H9 (cell line): ENCODE results near the gene FAM120C. TPM values are rescaled to one million over a fixed set of nuclear protein-coding genes. Genes with fewer than 3 reads are reported as not detected.

Experiments used
- DNase-seq: peaks from one replicate; pipeline ENCODE4 v3.0.0-alpha.2; 2017
- H2AFZ ChIP-seq: one replicate; pipeline ENCODE4 v1.6.1; 2013; ENCODE audit warnings: mild to moderate bottlenecking, low read length, control low read depth, moderate library complexity
- H2AK5ac ChIP-seq: 2 replicates; pipeline ENCODE4 v1.6.1; 2013; ENCODE audit warnings: low read length, control low read depth, mixed read lengths; ENCODE audit not compliant: insufficient read length
- H2BK120ac ChIP-seq: one replicate; pipeline ENCODE4 v1.6.1; 2013; ENCODE audit warnings: low read depth, mild to moderate bottlenecking, low read length, control low read depth, inconsistent platforms; ENCODE audit not compliant: poor library complexity, severe bottlenecking
- H2BK12ac ChIP-seq: 2 replicates; pipeline ENCODE4 v1.6.1; 2013; ENCODE audit warnings: low read length, control low read depth, mixed read lengths, low read depth; ENCODE audit not compliant: insufficient read length
- H2BK15ac ChIP-seq: 2 replicates; pipeline ENCODE4 v1.6.1; 2013; ENCODE audit warnings: low read depth, low read length, control low read depth
- H2BK20ac ChIP-seq: one replicate; pipeline ENCODE4 v1.6.1; 2013; ENCODE audit warnings: low read depth, mild to moderate bottlenecking, low read length, control low read depth, inconsistent platforms; ENCODE audit not compliant: poor library complexity, severe bottlenecking
- H2BK5ac ChIP-seq: 2 replicates; pipeline ENCODE4 v1.6.1; 2013; ENCODE audit warnings: low read length, control low read depth, mixed read lengths; ENCODE audit not compliant: insufficient read length
- H3K14ac ChIP-seq: 2 replicates; pipeline ENCODE4 v1.6.1; 2013; ENCODE audit warnings: low read length, control low read depth; ENCODE audit not compliant: insufficient read depth
- H3K18ac ChIP-seq: 2 replicates; pipeline ENCODE4 v1.6.1; 2013; ENCODE audit warnings: low read depth, mild to moderate bottlenecking, mixed read lengths, low read length, control low read depth; ENCODE audit not compliant: insufficient read length
- H3K23ac ChIP-seq: 2 replicates; pipeline ENCODE4 v1.6.1; 2013; ENCODE audit warnings: low read length, control low read depth, mixed read lengths, low read depth; ENCODE audit not compliant: insufficient read length
- H3K23me2 ChIP-seq: 2 replicates; pipeline ENCODE4 v1.6.1; 2013; ENCODE audit warnings: low read depth, mild to moderate bottlenecking, mixed read lengths, low read length, control low read depth; ENCODE audit not compliant: insufficient read length, poor library complexity, severe bottlenecking
- H3K27ac ChIP-seq: 2 replicates; pipeline ENCODE4 v1.5.1; 2013; ENCODE audit warnings: low read length, control low read depth, mixed read lengths, low read depth; ENCODE audit not compliant: insufficient read length
- H3K27me3 ChIP-seq: 2 replicates; pipeline ENCODE4 v1.6.1; 2013; ENCODE audit warnings: low read length, control low read depth, inconsistent platforms; ENCODE audit not compliant: insufficient read depth
- H3K4ac ChIP-seq: 2 replicates; pipeline ENCODE4 v1.6.1; 2013; ENCODE audit warnings: low read depth, mild to moderate bottlenecking, control low read depth, inconsistent platforms, low read length, moderate library complexity
- H3K4me1 ChIP-seq: 2 replicates; pipeline ENCODE4 v1.6.1; 2013; ENCODE audit warnings: low read length, control low read depth, inconsistent platforms; ENCODE audit not compliant: insufficient read depth
- H3K4me2 ChIP-seq: 2 replicates; pipeline ENCODE4 v1.6.1; 2013; ENCODE audit warnings: low read length, control low read depth, mixed read lengths; ENCODE audit not compliant: insufficient read length, insufficient read depth
- H3K56ac ChIP-seq: 2 replicates; pipeline ENCODE4 v1.6.1; 2013; ENCODE audit warnings: low read depth, mild to moderate bottlenecking, mixed read lengths, low read length, control low read depth; ENCODE audit not compliant: insufficient read length
- H3K79me1 ChIP-seq: 2 replicates; pipeline ENCODE4 v1.6.1; 2013; ENCODE audit warnings: low read depth, mild to moderate bottlenecking, moderate library complexity, low read length, control low read depth, inconsistent platforms; ENCODE audit not compliant: insufficient read depth, poor library complexity, severe bottlenecking
- H3K79me2 ChIP-seq: 2 replicates; pipeline ENCODE4 v1.6.1; 2013; ENCODE audit warnings: low read length, control low read depth, inconsistent platforms; ENCODE audit not compliant: insufficient read depth
- H3K9ac ChIP-seq: 2 replicates; pipeline ENCODE4 v1.6.1; 2013; ENCODE audit warnings: low read length, control low read depth, mixed read lengths; ENCODE audit not compliant: insufficient read length; ENCODE audit errors: extremely low read depth
- H3K9me3 ChIP-seq: one replicate; pipeline ENCODE4 v1.6.1; 2013; ENCODE audit warnings: low read depth, low read length, inconsistent platforms; ENCODE audit not compliant: control insufficient read depth
- H3T11ph ChIP-seq: one replicate; pipeline ENCODE4 v1.6.1; 2013; ENCODE audit warnings: mild to moderate bottlenecking, low read length, control low read depth, inconsistent platforms
- H4K20me1 ChIP-seq: one replicate; pipeline ENCODE4 v1.6.1; 2013; ENCODE audit not compliant: control insufficient read depth, insufficient read length, insufficient read depth
- H4K5ac ChIP-seq: 2 replicates; pipeline ENCODE4 v1.6.1; 2013; ENCODE audit warnings: low read depth, mild to moderate bottlenecking, mixed read lengths, low read length, control low read depth; ENCODE audit not compliant: insufficient read length
- H4K8ac ChIP-seq: replicated peaks from 2 replicates; pipeline ENCODE4 v1.6.1; 2013; ENCODE audit warnings: low read length, control low read depth, mixed read lengths, low read depth; ENCODE audit not compliant: insufficient read length
- H4K91ac ChIP-seq: 2 replicates; pipeline ENCODE4 v1.6.1; 2013; ENCODE audit warnings: low read depth, mild to moderate bottlenecking, moderate library complexity, mixed read lengths, low read length, control low read depth; ENCODE audit not compliant: insufficient read length
- H3K27ac Mint-ChIP-seq, 3 experiments: 2 replicates in 2 of 3; 3 replicates in 1 of 3; pipeline ENCODE4 v1.8.0; 2020 to 2021; ENCODE audit warnings: mixed read lengths in 3 of 3, mild to moderate bottlenecking in 1 of 3, moderate library complexity in 1 of 3
- H3K27me3 Mint-ChIP-seq: 2 replicates; pipeline ENCODE4 v1.8.0; 2021; ENCODE audit warnings: low read depth, mild to moderate bottlenecking, moderate library complexity, mixed read lengths
- H3K36me3 Mint-ChIP-seq, 3 experiments: 2 replicates in 2 of 3; 3 replicates in 1 of 3; pipeline ENCODE4 v1.8.0; 2020 to 2021; ENCODE audit warnings: low read depth in 3 of 3, mixed read lengths in 3 of 3; ENCODE audit not compliant: insufficient read depth in 1 of 3
- H3K4me1 Mint-ChIP-seq, 2 experiments: 2 replicates each; pipeline ENCODE4 v1.8.0; 2020; ENCODE audit warnings: mixed read lengths in 2 of 2
- H3K4me3 Mint-ChIP-seq, 2 experiments: 2 replicates in 1 of 2; 3 replicates in 1 of 2; pipeline ENCODE4 v1.8.0; 2020 to 2021; ENCODE audit warnings: mild to moderate bottlenecking in 2 of 2, mixed read lengths in 2 of 2, moderate library complexity in 1 of 2
- H3K9me3 Mint-ChIP-seq, 2 experiments: 2 replicates in 1 of 2; 3 replicates in 1 of 2; pipeline ENCODE4 v1.8.0; 2020; ENCODE audit warnings: mild to moderate bottlenecking in 2 of 2, mixed read lengths in 2 of 2, moderate library complexity in 1 of 2
- CTCF ChIP-seq: fragments of 200-600 bp; sonication (generic); conservative IDR thresholded peaks from 3 replicates; pipeline ENCODE4 v1.8.0; 2021; ENCODE audit warnings: antibody characterized with exemption, mild to moderate bottlenecking
- WGBS: extraction: QIAGEN DNeasy Blood & Tissue Kit; methylation state at CpG from one replicate; pipeline ENCODE4 v1.1.7; 2013; ENCODE audit warnings: missing lambda C conversion rate, low lambda C conversion rate, mixed read lengths; ENCODE audit not compliant: insufficient read length; ENCODE audit errors: extremely low coverage; 5-methylcytosine and 5-hydroxymethylcytosine counted together
- total RNA-seq: library from RNA; stranded (reverse); gene quantifications from 2 replicates; pipeline ENCODE4 v1.2.1, GENCODE V29; 2021

FAM120C gene
- total RNA-seq, 1 experiment from 2014 or later, result 9.2 TPM

GRCh38 chrX:54177306-54177705 is 5.7 kb downstream of the FAM120C start:
- H4K91ac ChIP-seq, result no peak overlapping the region
- no peak overlapping the region for H3K9ac ChIP-seq
- no peak overlapping the region for H3K4me2 ChIP-seq
- TF ChIP-seq CTCF, result no peak
- no peak overlapping the region for H3K23ac ChIP-seq
- no CpG with 5 or more reads among the region's 3 CpGs for WGBS
- H2BK15ac ChIP-seq, result no peak overlapping the region
- peaks cover 3% of the 10 kb centered on the region for H3K79me1 ChIP-seq
- H3K4me1 ChIP-seq, result no peaks in the 10 kb centered on the region; the same call in 1 of the 2 replicates
- no peak overlapping the region for H3K27ac ChIP-seq
- H2BK120ac ChIP-seq, result no peak overlapping the region
- Mint-ChIP-seq H3K4me1 (peaks cover 21% of the 10 kb centered on the region in 2 experiments), H3K27ac (no peak overlapping the region), H3K27me3 (peaks cover 2% of the 10 kb centered on the region; the same call in 1 of the 2 replicates), H3K4me3 (no peak overlapping the region), H3K9me3 (peaks cover 59 to 66% of the 10 kb centered on the region in 2 experiments), H3K36me3 (peaks cover 17 to 56% (median 23%) of the 10 kb centered on the region in 3 experiments)
- no peak overlapping the region for H3T11ph ChIP-seq
- no peak overlapping the region for H2AFZ ChIP-seq
- H2AK5ac ChIP-seq, result no peak overlapping the region
- H3K4ac ChIP-seq, result no peak overlapping the region
- no peak overlapping the region for H4K8ac ChIP-seq
- peaks cover 26% of the 10 kb centered on the region for H3K9me3 ChIP-seq
- H4K20me1 ChIP-seq, result no peaks in the 10 kb centered on the region
- H2BK5ac ChIP-seq, result no peak overlapping the region
- H3K23me2 ChIP-seq, result no peaks in the 10 kb centered on the region
- DNase-seq, result no peak
- no peaks in the 10 kb centered on the region for H3K27me3 ChIP-seq
- no peak overlapping the region for H3K18ac ChIP-seq
- no peak overlapping the region for H4K5ac ChIP-seq
- H3K56ac ChIP-seq, result no peak overlapping the region
- no peak overlapping the region for H3K14ac ChIP-seq
- H2BK20ac ChIP-seq, result no peak overlapping the region
- H3K79me2 ChIP-seq, result peaks cover 16% of the 10 kb centered on the region; the same call in 1 of the 2 replicates
- no peak overlapping the region for H2BK12ac ChIP-seq
